Muscle of leg (tissue), 11 donors: ENCODE results near the gene GCNT1. TPM values are rescaled to one million over a fixed set of nuclear protein-coding genes. Genes with fewer than 3 reads are reported as not detected.
"Not testable (repeated sequence)": the region's sequence is repeated elsewhere in the genome, so short reads cannot be mapped to it uniquely, and the experiment has no call there.

Experiments used
- DNase-seq: peaks from one replicate; pipeline ENCODE4 v3.0.0; 2013
- H3K27ac ChIP-seq: one replicate; pipeline ENCODE4 v1.5.1; 2013; ENCODE audit warnings: mild to moderate bottlenecking, low read length, control low read depth
- H3K27me3 ChIP-seq: one replicate; pipeline ENCODE4 v1.6.1; 2013; ENCODE audit warnings: low read length; ENCODE audit not compliant: control insufficient read depth, insufficient read depth
- H3K36me3 ChIP-seq: one replicate; pipeline ENCODE4 v1.6.1; 2013; ENCODE audit warnings: low read length; ENCODE audit not compliant: control insufficient read depth, insufficient read depth
- H3K4me1 ChIP-seq: one replicate; pipeline ENCODE4 v1.6.1; 2013; ENCODE audit warnings: low read length; ENCODE audit not compliant: control insufficient read depth, insufficient read depth
- H3K4me3 ChIP-seq: one replicate; pipeline ENCODE4 v1.5.1; 2013; ENCODE audit warnings: low read length, control low read depth
- H3K9me3 ChIP-seq: replicated peaks from 2 replicates; pipeline ENCODE4 v1.6.1; 2013; ENCODE audit warnings: low read depth, low read length; ENCODE audit not compliant: control insufficient read depth
- WGBS: methylation state at CpG from one replicate; pipeline ENCODE4 v1.1.5; 2013; ENCODE audit warnings: missing lambda C conversion rate; ENCODE audit not compliant: insufficient coverage; 5-methylcytosine and 5-hydroxymethylcytosine counted together
- polyA plus RNA-seq, 8 donors: library from polyadenylated mRNA; unstranded; fragments of 120-200 nt; gene quantifications; one replicate each; pipeline versions ENCODE4 v1.2.1 to v1.2.3, GENCODE V29; 2013; ENCODE audit warnings: inconsistent platforms in 1 of 8, low replicate concordance in 1 of 8; ENCODE audit not compliant: insufficient read length in 8 of 8, insufficient read depth in 1 of 8
- total RNA-seq: library from RNA; stranded (reverse); fragments of 120-200 nt; gene quantifications from one replicate; pipeline ENCODE4 v1.2.4, GENCODE V29; 2013

GCNT1 gene
- total and polyA plus RNA-seq, 9 donors: 3.0 to 5.9 (median 3.9) TPM

DNA sequence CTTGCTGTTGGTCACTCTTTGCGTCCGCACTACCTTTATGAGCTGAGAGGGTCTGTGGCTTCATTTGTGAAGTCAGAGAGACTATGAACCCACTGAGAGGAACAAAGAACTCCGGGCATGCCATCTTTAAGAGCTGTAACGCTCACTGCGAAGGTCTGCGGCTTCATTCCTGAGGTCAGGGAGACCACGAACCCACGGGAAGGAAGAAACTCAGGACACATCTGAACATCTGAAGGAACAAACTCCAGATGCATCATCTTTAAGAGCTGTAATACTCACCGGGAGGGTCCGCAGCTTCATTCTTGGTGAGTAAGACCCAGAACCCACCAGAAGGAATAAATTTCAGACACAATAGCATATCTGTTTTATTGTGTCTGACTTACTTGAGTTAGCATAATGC lies 19.2 kb downstream of the GCNT1 start:
- H3K9me3 ChIP-seq: peaks cover 6% of the 10 kb centered on the region
- no peak for DNase-seq
- H3K36me3 ChIP-seq: no peaks in the 10 kb centered on the region
- H3K27ac ChIP-seq: no peak overlapping the region
- WGBS: 94% methylated on average over 8 of the region's 10 CpGs
- no peak overlapping the region for H3K4me3 ChIP-seq
- peaks cover 3% of the 10 kb centered on the region for H3K4me1 ChIP-seq
- no peaks in the 10 kb centered on the region for H3K27me3 ChIP-seq

DNA sequence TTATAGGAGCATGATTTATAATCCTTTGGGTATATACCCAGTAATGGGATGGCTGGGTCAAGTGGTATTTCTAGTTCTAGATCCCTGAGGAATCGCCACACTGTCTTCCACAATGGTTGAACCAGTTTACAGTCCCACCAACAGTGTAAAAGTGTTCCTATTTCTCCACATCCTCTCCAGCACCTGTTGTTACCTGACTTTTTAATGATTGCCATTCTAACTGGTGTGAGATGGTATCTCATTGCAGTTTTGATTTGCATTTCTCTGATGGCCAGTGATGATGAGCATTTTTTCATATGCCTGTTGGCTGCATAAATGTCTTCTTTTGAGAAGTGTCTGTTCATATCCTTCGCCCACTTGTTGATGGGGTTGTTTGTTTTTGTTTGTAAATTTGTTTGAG lies 20.4 kb downstream of the GCNT1 start:
- WGBS: no CpG with 5 or more reads among the region's 2 CpGs
- H3K27ac ChIP-seq, DNase-seq, H3K4me1 ChIP-seq, H3K27me3 ChIP-seq, H3K36me3 ChIP-seq, H3K4me3 ChIP-seq, H3K9me3 ChIP-seq: not testable (repeated sequence)

- Histone ChIP-seq H3K4me3 (no peak overlapping the region), H3K9me3 (no peaks in the 10 kb centered on the region), H3K27me3 (no peaks in the 10 kb centered on the region), H3K36me3 (no peaks in the 10 kb centered on the region), H3K4me1 (no peaks in the 10 kb centered on the region), H3K27ac (no peak overlapping the region)
- no peak for DNase-seq
- WGBS: no CpG with 5 or more reads among the region's 2 CpGs
Observed at GRCh38 chr9:76486151-76486550, 27.2 kb downstream of the GCNT1 start.

GRCh38 chr9:76490249-76490990 lies 31.4 kb downstream of the GCNT1 start:
- peak overlapping the region; percentile 13 for H3K27ac ChIP-seq

GRCh38 chr9:76491056-76491455 lies 32.1 kb downstream of the GCNT1 start:
- H3K4me3 ChIP-seq, DNase-seq, H3K9me3 ChIP-seq, H3K36me3 ChIP-seq, H3K4me1 ChIP-seq, H3K27me3 ChIP-seq: not testable (repeated sequence)
- H3K27ac ChIP-seq: peak overlapping the region; percentile 13
- WGBS: no CpG with 5 or more reads among the region's 1 CpG

More at GRCh38 chr9:76490249-76490990, 31.4 kb downstream of the GCNT1 start:
- no peak overlapping the region for H3K4me3 ChIP-seq
- WGBS: 100% methylated on average over 1 of the region's 6 CpGs
- DNase-seq: no peak
- no peaks in the 10 kb centered on the region for H3K9me3 ChIP-seq
- H3K27me3 ChIP-seq: no peaks in the 10 kb centered on the region
- no peaks in the 10 kb centered on the region for H3K36me3 ChIP-seq
- H3K4me1 ChIP-seq: no peaks in the 10 kb centered on the region

- H3K4me1 ChIP-seq, DNase-seq, H3K4me3 ChIP-seq, H3K27ac ChIP-seq, H3K36me3 ChIP-seq, H3K27me3 ChIP-seq, H3K9me3 ChIP-seq: not testable (repeated sequence)
- no CpG with 5 or more reads among the region's 1 CpG for WGBS
Observed at GRCh38 chr9:76493496-76493895, 34.5 kb downstream of the GCNT1 start.

GRCh38 chr9:76500061-76500460 lies 41.1 kb downstream of the GCNT1 start:
- Histone ChIP-seq H3K4me1 (no peaks in the 10 kb centered on the region), H3K9me3 (no peaks in the 10 kb centered on the region), H3K36me3 (peaks cover 2% of the 10 kb centered on the region), H3K4me3 (no peak overlapping the region), H3K27me3 (no peaks in the 10 kb centered on the region), H3K27ac (no peak overlapping the region)
- WGBS: 83% methylated on average over 1 of the region's 1 CpG
- DNase-seq: no peak

DNA sequence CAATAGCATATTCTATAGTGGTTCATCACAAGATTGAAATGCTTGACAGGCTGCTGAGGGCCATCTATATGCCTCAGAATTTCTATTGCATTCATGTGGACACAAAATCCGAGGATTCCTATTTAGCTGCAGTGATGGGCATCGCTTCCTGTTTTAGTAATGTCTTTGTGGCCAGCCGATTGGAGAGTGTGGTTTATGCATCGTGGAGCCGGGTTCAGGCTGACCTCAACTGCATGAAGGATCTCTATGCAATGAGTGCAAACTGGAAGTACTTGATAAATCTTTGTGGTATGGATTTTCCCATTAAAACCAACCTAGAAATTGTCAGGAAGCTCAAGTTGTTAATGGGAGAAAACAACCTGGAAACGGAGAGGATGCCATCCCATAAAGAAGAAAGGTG lies 43.8 kb downstream of the GCNT1 start:
- H3K9me3 ChIP-seq: no peaks in the 10 kb centered on the region
- peaks cover 2% of the 10 kb centered on the region for H3K36me3 ChIP-seq
- DNase-seq: no peak
- 94% methylated on average over 2 of the region's 6 CpGs for WGBS
- H3K27me3 ChIP-seq: no peaks in the 10 kb centered on the region
- no peak overlapping the region for H3K4me3 ChIP-seq
- no peaks in the 10 kb centered on the region for H3K4me1 ChIP-seq
- H3K27ac ChIP-seq: no peak overlapping the region

- DNase-seq: no peak
- Histone ChIP-seq H3K4me3 (no peak overlapping the region), H3K27ac (no peak overlapping the region), H3K36me3 (no peaks in the 10 kb centered on the region), H3K27me3 (no peaks in the 10 kb centered on the region), H3K9me3 (no peaks in the 10 kb centered on the region), H3K4me1 (no peaks in the 10 kb centered on the region)
- WGBS: no CpG with 5 or more reads among the region's 1 CpG
Observed at GRCh38 chr9:76510041-76510440, 51.1 kb downstream of the GCNT1 start.

DNA sequence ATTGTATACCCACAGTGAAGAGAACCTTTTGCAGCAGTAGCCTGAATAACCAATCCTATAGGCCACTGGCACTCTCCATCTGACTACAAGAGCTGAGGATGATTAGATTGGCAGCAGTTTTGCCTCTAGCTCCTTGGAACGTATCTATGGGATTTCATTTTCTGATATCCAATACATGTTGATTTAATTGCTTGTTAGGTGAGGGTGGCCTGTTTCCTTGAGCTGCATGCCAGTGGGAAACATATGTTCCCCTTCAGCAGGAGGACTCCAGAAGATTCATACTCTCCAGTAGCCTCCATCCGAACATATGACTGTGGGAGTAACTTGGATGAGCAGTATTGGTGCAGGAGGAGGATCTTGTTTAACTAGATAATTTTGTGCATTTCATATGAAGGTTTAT lies 51.5 kb downstream of the GCNT1 start:
- Histone ChIP-seq H3K9me3 (no peaks in the 10 kb centered on the region), H3K4me3 (no peak overlapping the region), H3K36me3 (no peaks in the 10 kb centered on the region), H3K27ac (no peak overlapping the region), H3K27me3 (no peaks in the 10 kb centered on the region), H3K4me1 (no peaks in the 10 kb centered on the region)
- no CpG with 5 or more reads among the region's 2 CpGs for WGBS
- no peak for DNase-seq

DNA sequence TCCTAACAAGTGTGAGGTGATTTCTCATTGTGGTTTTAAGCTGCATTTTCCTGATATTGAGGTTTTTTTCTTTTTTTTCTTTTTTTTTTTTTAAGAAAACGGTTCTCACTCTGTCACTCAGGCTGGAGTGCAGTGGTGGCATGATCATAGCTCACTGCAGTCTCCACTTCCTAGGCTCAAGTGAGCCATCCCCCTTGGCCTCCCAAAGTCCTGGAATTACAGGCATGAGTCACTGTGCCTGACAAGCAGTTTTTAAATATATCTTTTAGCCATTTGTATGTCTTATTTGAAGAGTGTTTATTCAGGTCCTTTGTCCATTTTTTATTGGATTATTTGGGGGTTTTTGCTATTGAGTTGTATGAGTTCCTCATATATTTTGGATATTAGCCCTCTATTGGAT lies 53.8 kb downstream of the GCNT1 start:
- Histone ChIP-seq H3K9me3 (no peaks in the 10 kb centered on the region), H3K27ac (no peak overlapping the region), H3K4me3 (no peak overlapping the region), H3K27me3 (no peaks in the 10 kb centered on the region), H3K4me1 (no peaks in the 10 kb centered on the region), H3K36me3 (no peaks in the 10 kb centered on the region)
- no CpG with 5 or more reads among the region's 1 CpG for WGBS
- no peak for DNase-seq
